ENCODE measurements around the gene STX8.

STX8 gene

DNA sequence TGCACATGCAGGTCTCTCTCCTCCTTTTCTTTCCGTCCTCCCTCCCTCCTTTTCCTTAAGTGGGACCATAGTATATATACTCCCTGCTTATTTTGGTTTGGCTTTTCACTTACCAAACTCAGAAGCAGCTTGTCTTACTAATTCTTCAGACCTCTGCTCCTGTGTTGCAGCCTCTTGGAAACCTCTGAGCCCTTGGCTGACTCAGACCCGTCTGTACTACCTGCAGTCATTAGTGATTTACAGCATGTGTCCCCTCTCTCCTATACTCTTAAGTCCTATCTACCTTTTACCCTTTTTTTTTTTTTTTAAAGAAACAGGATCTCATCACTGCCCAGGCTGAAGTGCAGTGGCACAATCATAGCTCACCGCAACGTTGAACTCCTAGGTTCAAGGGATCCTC, 207.0 kb downstream of the STX8 start:
- Histone ChIP-seq H3K4me1 (ENCODE audit: control insufficient read depth, insufficient read depth, low read length) (peaks cover 17% of the 10 kb centered on the region), H3K4me3 (ENCODE audit: low read depth, low read length) (no peak overlapping the region), H3K36me3 (ENCODE audit: control insufficient read depth in 2 of 2, insufficient read depth in 1 of 2, low read length in 2 of 2) (no peaks in the 10 kb centered on the region), H3K27ac (ENCODE audit: extremely low read depth, low read depth, low read length) (no peak overlapping the region), H3K9me3 (ENCODE audit: control insufficient read depth, insufficient read depth, low read depth, low read length) (no peaks in the 10 kb centered on the region)
- no peak for TF ChIP-seq ZNF521 (tag by site-specific recombination; IDR thresholded peaks at IDR 0.05)
- TF ChIP-seq ZNF777 (tag by site-specific recombination; IDR thresholded peaks at IDR 0.05; ENCODE audit: borderline replicate concordance) = no peak
- ChIA-PET POLR2A (interaction anchor here (0.7 kb wide), 1 partner anchor 32 kb away, joined by 6 read pairs; no protein-coding TSS in a partner anchor), CTCF (interaction anchor here (0.6 kb wide), 1 partner anchor 247 kb away, joined by 3 read pairs; no protein-coding TSS in a partner anchor)

DNA sequence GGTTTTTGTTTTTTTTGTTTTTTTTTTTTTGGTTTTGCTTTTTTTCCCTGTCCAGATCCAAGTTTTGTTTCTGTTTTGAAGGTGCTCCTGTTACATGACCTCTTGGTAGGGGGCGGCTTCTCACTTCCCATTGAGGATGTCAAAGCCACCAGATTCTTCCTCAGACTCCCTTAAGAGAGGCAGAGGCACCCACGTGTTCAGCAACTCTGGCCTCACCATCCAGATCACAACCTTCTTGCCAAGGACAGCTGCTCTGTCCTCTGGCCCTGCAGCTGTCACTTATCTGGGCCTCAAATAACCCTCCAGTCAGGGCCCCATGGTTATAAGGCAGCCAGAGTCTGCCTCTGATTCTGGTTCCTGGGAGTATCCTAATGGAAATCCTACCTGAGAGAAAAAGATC, 208.5 kb downstream of the STX8 start:
- Histone ChIP-seq H3K4me3 (ENCODE audit: low read depth, low read length) (no peak overlapping the region), H3K36me3 (ENCODE audit: control insufficient read depth in 2 of 2, insufficient read depth in 1 of 2, low read length in 2 of 2) (no peaks in the 10 kb centered on the region), H3K4me1 (ENCODE audit: control insufficient read depth, insufficient read depth, low read length) (peaks cover 25% of the 10 kb centered on the region), H3K9me3 (ENCODE audit: control insufficient read depth, insufficient read depth, low read depth, low read length) (no peaks in the 10 kb centered on the region), H3K27ac (ENCODE audit: extremely low read depth, low read depth, low read length) (no peak overlapping the region)
- TF ChIP-seq ZFP69B (tag by site-specific recombination; IDR thresholded peaks at IDR 0.05) = no peak
- TF ChIP-seq, protein P1, sequence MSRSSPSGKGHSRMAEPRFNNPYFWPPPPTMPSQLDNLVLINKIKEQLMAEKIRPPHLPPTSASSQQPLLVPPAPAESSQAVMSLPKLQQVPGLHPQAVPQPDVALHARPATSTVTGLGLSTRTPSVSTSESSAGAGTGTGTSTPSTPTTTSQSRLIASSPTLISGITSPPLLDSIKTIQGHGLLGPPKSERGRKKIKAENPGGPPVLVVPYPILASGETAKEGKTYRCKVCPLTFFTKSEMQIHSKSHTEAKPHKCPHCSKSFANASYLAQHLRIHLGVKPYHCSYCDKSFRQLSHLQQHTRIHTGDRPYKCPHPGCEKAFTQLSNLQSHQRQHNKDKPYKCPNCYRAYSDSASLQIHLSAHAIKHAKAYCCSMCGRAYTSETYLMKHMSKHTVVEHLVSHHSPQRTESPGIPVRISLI (tag by site-specific recombination; IDR thresholded peaks at IDR 0.05) = 0 out of 2 replicates have a peak, but pooled peaks have one; percentile 3
- CTCF ChIA-PET = no interaction called here
- POLR2A ChIA-PET = no interaction called here

DNA sequence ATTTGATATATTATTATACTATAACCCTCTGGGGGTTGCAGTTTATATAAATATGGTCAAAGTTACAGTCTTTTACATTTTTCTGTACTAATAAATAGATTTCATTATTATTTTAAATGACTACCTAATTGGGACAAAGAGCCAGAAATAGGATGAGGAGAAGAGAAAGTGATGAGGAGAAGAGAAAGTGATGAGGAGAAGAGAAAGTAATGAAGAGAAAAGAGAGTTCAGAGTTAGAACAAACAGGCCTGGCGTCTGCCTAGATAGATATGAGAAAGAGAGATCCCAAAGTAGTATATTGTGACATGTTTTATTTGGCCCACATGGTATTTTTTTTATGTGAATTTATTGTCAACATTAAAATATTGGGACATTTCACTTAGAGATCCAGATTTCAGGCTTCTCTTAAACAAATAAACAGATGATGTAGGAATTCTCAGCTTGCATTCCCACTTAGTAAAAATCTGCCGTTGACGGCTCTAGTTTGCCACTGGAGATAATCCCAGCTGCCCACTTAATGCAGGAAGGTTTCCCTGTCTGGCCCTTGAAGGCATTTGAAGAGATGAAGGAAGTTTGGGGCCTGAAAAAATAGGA, 210.7 kb downstream of the STX8 start:
- no peak overlapping the region for H3K27ac ChIP-seq (ENCODE audit: extremely low read depth, low read depth, low read length)
- no peak overlapping the region for H3K4me3 ChIP-seq (ENCODE audit: low read depth, low read length)
- ChIA-PET CTCF (no interaction called here), POLR2A (no interaction called here)
- H3K4me1 ChIP-seq (ENCODE audit: control insufficient read depth, insufficient read depth, low read length) = peaks cover 14% of the 10 kb centered on the region
- H3K36me3 ChIP-seq (ENCODE audit: control insufficient read depth in 2 of 2, insufficient read depth in 1 of 2, low read length in 2 of 2) = no peaks in the 10 kb centered on the region
- TF ChIP-seq PRDM1 (tag by site-specific recombination; IDR thresholded peaks at IDR 0.05) (peak; percentile 95), ZNF426 (tag by site-specific recombination; IDR thresholded peaks at IDR 0.05) (no peak), ZNF624 (tag by site-specific recombination; IDR thresholded peaks at IDR 0.05) (no peak), ZBTB17 (tag by site-specific recombination; IDR thresholded peaks at IDR 0.05) (0 out of 2 replicates have a peak, but pooled peaks have one; percentile 12)
- TF ChIP-seq, protein P2, sequence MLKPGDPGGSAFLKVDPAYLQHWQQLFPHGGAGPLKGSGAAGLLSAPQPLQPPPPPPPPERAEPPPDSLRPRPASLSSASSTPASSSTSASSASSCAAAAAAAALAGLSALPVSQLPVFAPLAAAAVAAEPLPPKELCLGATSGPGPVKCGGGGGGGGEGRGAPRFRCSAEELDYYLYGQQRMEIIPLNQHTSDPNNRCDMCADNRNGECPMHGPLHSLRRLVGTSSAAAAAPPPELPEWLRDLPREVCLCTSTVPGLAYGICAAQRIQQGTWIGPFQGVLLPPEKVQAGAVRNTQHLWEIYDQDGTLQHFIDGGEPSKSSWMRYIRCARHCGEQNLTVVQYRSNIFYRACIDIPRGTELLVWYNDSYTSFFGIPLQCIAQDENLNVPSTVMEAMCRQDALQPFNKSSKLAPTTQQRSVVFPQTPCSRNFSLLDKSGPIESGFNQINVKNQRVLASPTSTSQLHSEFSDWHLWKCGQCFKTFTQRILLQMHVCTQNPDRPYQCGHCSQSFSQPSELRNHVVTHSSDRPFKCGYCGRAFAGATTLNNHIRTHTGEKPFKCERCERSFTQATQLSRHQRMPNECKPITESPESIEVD (tag by site-specific recombination; IDR thresholded peaks at IDR 0.05) = peak; percentile 39; the same call in 1 of the 2 replicates
- H3K9me3 ChIP-seq (ENCODE audit: control insufficient read depth, insufficient read depth, low read depth, low read length) = no peaks in the 10 kb centered on the region

DNA sequence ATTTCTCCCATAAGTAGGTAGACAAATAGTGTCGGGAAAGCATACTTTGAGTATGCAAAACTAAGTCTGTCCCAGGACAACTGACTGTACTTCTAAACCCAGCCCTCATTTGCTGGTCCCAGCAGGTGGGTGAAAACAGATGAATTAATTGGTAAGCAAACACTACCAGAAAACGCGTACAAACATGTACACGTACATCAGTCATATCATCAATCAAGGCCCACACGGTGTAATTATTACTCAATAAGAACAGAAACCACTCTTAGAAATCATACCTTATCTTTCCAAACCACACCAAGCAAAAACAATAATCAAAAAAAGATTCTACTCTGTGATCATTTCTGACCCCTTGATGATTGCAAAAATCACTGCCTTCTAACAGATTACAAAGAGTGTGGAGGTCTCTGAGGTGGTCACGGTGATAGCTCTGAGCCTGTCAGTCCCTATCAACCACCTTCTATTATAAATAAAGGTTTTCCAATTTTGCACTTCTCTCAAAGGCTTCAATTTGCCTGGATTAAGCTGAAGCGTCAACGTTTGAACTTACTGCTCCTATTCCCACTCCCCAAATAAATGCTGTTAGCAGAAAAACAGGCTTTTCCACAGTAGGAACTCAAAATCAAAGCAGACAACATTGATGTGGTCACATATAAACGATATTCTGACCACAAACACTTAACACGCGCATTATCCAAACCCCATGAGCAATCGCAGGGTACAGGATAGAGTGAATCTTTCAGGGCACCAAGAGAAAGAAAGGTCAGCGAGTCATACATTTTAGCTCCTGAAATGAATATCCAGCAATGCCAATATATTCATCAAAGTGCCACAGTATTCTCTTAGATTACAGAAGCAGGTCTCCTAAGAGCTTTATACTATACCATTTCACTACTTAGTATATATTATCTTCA, 211.9 kb downstream of the STX8 start:
- no peaks in the 10 kb centered on the region for H3K36me3 ChIP-seq (ENCODE audit: control insufficient read depth in 2 of 2, insufficient read depth in 1 of 2, low read length in 2 of 2)
- H3K27ac ChIP-seq (ENCODE audit: extremely low read depth, low read depth, low read length) = 0 out of 2 replicates have a peak overlapping the region, but pooled peaks have one; percentile 19
- POLR2A ChIA-PET = no interaction called here
- H3K4me1 ChIP-seq (ENCODE audit: control insufficient read depth, insufficient read depth, low read length) = peaks cover 14% of the 10 kb centered on the region
- TF ChIP-seq ZNF133 (tag by site-specific recombination; IDR thresholded peaks at IDR 0.05) (no peak), SP7 (tag by site-specific recombination; IDR thresholded peaks at IDR 0.05) (peak; percentile 80)
- CTCF ChIA-PET = interaction anchor here (0.6 to 1.3 kb wide), 3 partner anchors 11 to 365 kb away, joined by 3 read pairs; no protein-coding TSS in a partner anchor
- H3K4me3 ChIP-seq (ENCODE audit: low read depth, low read length) = no peak overlapping the region
- H3K9me3 ChIP-seq (ENCODE audit: control insufficient read depth, insufficient read depth, low read depth, low read length) = no peaks in the 10 kb centered on the region

Measured in HEK293 (cell line).